Endothelial cell of umbilical vein (primary cell): ENCODE measurements around the gene IKZF4. TPM values are rescaled to one million over a fixed set of nuclear protein-coding genes. Genes with fewer than 3 reads are reported as not detected.

Experiments used
- BruUV-seq: library from RNA; stranded (reverse); fragments of 400-500 nt; replicated peaks from 2 replicates; lab custom pipeline; 2021; lab: Mats Ljungman, UMichigan
- CTCF ChIA-PET: fragments of 300-600, 350-600 bp; sonication (Branson Sonifier 250); formaldehyde crosslinking; loops from one replicate; lab custom pipeline; 2021; ENCODE audit warnings: antibody characterized with exemption, inconsistent platforms; lab: Charles Lee
- POLR2A ChIA-PET: fragments of 300-600, 350-600 bp; sonication (Branson Sonifier 250); formaldehyde crosslinking; loops from one replicate; lab custom pipeline; 2021; ENCODE audit warnings: antibody characterized with exemption, inconsistent platforms; lab: Charles Lee
- DNase-seq: peaks from one replicate; pipeline ENCODE4 v3.0.0-alpha.2; 2011; ENCODE audit warnings: low read depth, low spot score
- FAIRE-seq: peaks from 2 replicates; lab custom pipeline; 2011; peaks lifted over from hg19 to GRCh38; lab: Jason Lieb, UNC
- H2AFZ ChIP-seq: 2 replicates; pipeline ENCODE4 v1.6.0; 2012; ENCODE audit warnings: low read depth, low read length, control low read depth, inconsistent platforms
- H3K27ac ChIP-seq: 2 replicates; pipeline ENCODE4 v1.5.1; 2011; ENCODE audit warnings: low read depth, mild to moderate bottlenecking, control low read depth, low read length, moderate library complexity; ENCODE audit not compliant: insufficient read depth
- H3K27me3 ChIP-seq, 2 experiments: 2 replicates each; pipeline versions ENCODE4 v1.6.0 to v1.6.1; 2011; ENCODE audit warnings: low read length in 2 of 2, mixed read lengths in 1 of 2; ENCODE audit not compliant: control insufficient read depth in 2 of 2, insufficient read depth in 2 of 2
- H3K36me3 ChIP-seq, 2 experiments: 2 replicates in 1 of 2; 3 replicates in 1 of 2; pipeline ENCODE4 v1.5.1; 2011; ENCODE audit warnings: low read length in 2 of 2, mild to moderate bottlenecking in 1 of 2, moderate library complexity in 1 of 2; ENCODE audit not compliant: control insufficient read depth in 2 of 2, insufficient read depth in 2 of 2; ENCODE audit errors: extremely low read depth in 1 of 2
- H3K4me1 ChIP-seq: 3 replicates; pipeline ENCODE4 v1.5.1; 2011; ENCODE audit warnings: mild to moderate bottlenecking, low read length; ENCODE audit not compliant: control insufficient read depth, insufficient read depth; ENCODE audit errors: extremely low read depth
- H3K4me2 ChIP-seq: 2 replicates; pipeline ENCODE4 v1.6.1; 2011; ENCODE audit warnings: low read length, control low read depth, mixed read lengths; ENCODE audit not compliant: insufficient read depth
- H3K4me3 ChIP-seq, 3 experiments: fragments of 200-600 bp in 1 of 3; sonication (generic), shearing (Covaris generic) in 1 of 3; replicated peaks in 1 of 3; 2 replicates each; pipeline ENCODE4 v1.5.1; 2011 to 2016; ENCODE audit warnings: control low read depth in 3 of 3, low read length in 3 of 3, mild to moderate bottlenecking in 2 of 3, inconsistent platforms in 1 of 3, low read depth in 1 of 3, moderate library complexity in 1 of 3; ENCODE audit not compliant: insufficient read depth in 1 of 3
- H3K79me2 ChIP-seq: 2 replicates; pipeline ENCODE4 v1.6.0; 2012; ENCODE audit warnings: low read length, inconsistent platforms; ENCODE audit not compliant: control insufficient read depth, insufficient read depth
- H3K9ac ChIP-seq: replicated peaks from 2 replicates; pipeline ENCODE3; 2011; ENCODE audit warnings: low read length, control low read depth; ENCODE audit not compliant: insufficient read depth; ENCODE audit errors: extremely low read depth
- H3K9me1 ChIP-seq: replicated peaks from 3 replicates; pipeline ENCODE4 v1.6.0; 2011; ENCODE audit warnings: mild to moderate bottlenecking, low read length; ENCODE audit not compliant: control insufficient read depth, insufficient read depth; ENCODE audit errors: extremely low read depth
- H3K9me3 ChIP-seq: replicated peaks from 2 replicates; pipeline ENCODE4 v1.5.1; 2012; ENCODE audit warnings: low read length, inconsistent platforms; ENCODE audit not compliant: control insufficient read depth, insufficient read depth
- H4K20me1 ChIP-seq: replicated peaks from 2 replicates; pipeline ENCODE3; 2011; ENCODE audit warnings: mild to moderate bottlenecking, low read length; ENCODE audit not compliant: control insufficient read depth, insufficient read depth; ENCODE audit errors: extremely low read depth
- EZH2 ChIP-seq: IDR thresholded peaks from 2 replicates; pipeline ENCODE4 v1.6.1; 2012; ENCODE audit warnings: borderline replicate concordance, low read depth, mild to moderate bottlenecking, moderate library complexity, low read length, inconsistent platforms; ENCODE audit not compliant: severe bottlenecking
- FOS ChIP-seq: IDR thresholded peaks from 2 replicates; pipeline ENCODE4 v1.6.1; 2011; ENCODE audit warnings: mild to moderate bottlenecking, low read length, moderate library complexity, borderline replicate concordance; ENCODE audit not compliant: insufficient read depth
- GATA2 ChIP-seq: IDR thresholded peaks from 2 replicates; pipeline ENCODE4 v1.7.0; 2011; ENCODE audit warnings: low read depth, mild to moderate bottlenecking, moderate library complexity, mixed read lengths, low read length; ENCODE audit not compliant: insufficient read length, insufficient read depth
- JUN ChIP-seq: IDR thresholded peaks from 2 replicates; pipeline ENCODE4 v1.6.1; 2011; ENCODE audit warnings: borderline replicate concordance, low read depth; ENCODE audit not compliant: insufficient read length, insufficient read depth
- MYC ChIP-seq: IDR thresholded peaks from one replicate; pipeline ENCODE4 v1.6.1; 2011; ENCODE audit warnings: mild to moderate bottlenecking, low read depth, low read length
- dilution Hi-C: fragments of 300-500 bp; cut with MboI; formaldehyde crosslinking; loops from one replicate; pipeline ENCODE4 v1.15.0; 2019; ENCODE audit warnings: low sequenced_read_pairs; ENCODE audit not compliant: extremely low pct_ligation_motif_present
- intact Hi-C: fragments of 100-400 bp; cut with micrococcal nuclease; formaldehyde crosslinking; loops from one replicate; pipeline ENCODE4 v1.10.0; 2022
- polyA plus RNA-seq, 4 experiments: library from polyadenylated mRNA; depleted of rRNA in 3 of 4; stranded (reverse) in 3 of 4; unstranded in 1 of 4; fragments of >200 nt; gene quantifications; 2 replicates each; pipeline versions ENCODE4 v1.2.1 to v1.2.3, GENCODE V29; 2011 to 2012; ENCODE audit warnings: missing spikeins in 1 of 4
- total RNA-seq: library from RNA; stranded (reverse); gene quantifications from 2 replicates; pipeline ENCODE4 v1.2.3, GENCODE V29; 2021
- TF ChIP-seq, protein P1 (sequence below): IDR thresholded peaks from 2 replicates; pipeline ENCODE4 v1.6.1; 2011; ENCODE audit not compliant: insufficient read depth, insufficient read length
- TF ChIP-seq, protein P2 (sequence below), 2 donors: IDR thresholded peaks; 1 replicate in 1 of 2; 2 replicates in 1 of 2; pipeline ENCODE4 v1.5.1; 2011; ENCODE audit warnings: low read length in 2 of 2, mild to moderate bottlenecking in 2 of 2, moderate library complexity in 2 of 2, control low read depth in 1 of 2, inconsistent platforms in 1 of 2, low read depth in 1 of 2; ENCODE audit not compliant: insufficient read depth in 1 of 2; ENCODE audit errors: extremely low read depth in 1 of 2

The IKZF4 gene
- total and polyA plus RNA-seq, 2 donors (not counting 3 experiments of a cell fraction or from before 2014, with no cell fraction given), result 3.4 to 5.4 TPM

DNA sequence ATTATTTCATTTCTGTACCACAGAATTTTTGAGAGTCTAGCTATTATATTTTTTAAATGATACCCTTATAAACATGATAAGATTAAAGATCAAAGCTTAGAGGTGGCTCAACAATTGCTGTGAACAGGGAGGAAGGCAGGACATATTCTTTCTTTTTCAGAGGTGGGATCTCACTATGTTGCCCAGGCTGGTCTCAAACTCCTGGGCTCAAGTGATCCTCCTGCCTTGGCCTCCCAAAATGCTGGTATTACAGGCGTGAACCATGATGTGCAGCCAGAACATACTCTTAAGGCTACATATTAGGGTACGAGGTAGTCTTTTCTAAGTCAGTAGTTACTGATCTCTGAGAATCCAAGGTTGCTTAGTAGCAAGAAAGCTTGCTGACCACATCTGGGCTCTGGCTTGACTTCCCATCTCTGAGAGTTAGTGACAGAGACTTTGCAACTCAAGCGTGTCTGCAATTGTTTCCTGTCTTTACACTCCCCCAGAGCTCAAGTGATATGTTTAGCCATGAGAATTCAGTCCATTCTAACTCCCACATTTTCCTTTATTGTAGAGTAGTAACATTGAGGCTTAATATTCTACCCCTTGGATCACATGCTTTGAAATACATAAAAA lies 38.4 kb upstream of the IKZF4 start:
- Histone ChIP-seq H3K4me2 (no peak overlapping the region), H3K9ac (no peak overlapping the region), H3K4me1 (peaks cover 5% of the 10 kb centered on the region), H3K27ac (no peak overlapping the region), H3K9me1 (no peaks in the 10 kb centered on the region), H3K36me3 (peaks cover 8 to 12% of the 10 kb centered on the region in 2 experiments), H3K27me3 (no peaks in the 10 kb centered on the region), H4K20me1 (no peaks in the 10 kb centered on the region), H2AFZ (no peak overlapping the region), H3K4me3 (no peak overlapping the region), H3K79me2 (peaks cover 26% of the 10 kb centered on the region), H3K9me3 (no peaks in the 10 kb centered on the region)
- dilution Hi-C loops, result loop anchor here (10.0 kb wide), 1 partner anchor 228 kb away; no protein-coding TSS in a partner anchor
- BruUV-seq, result no TSS peak
- FAIRE-seq, result no peak
- ChIA-PET CTCF (interaction anchor here (1.2 to 2.2 kb wide), 3 partner anchors 13 to 47 kb away, joined by 3 to 7 read pairs (median 3); no protein-coding TSS in a partner anchor), POLR2A (interaction anchor here (3.4 kb wide), 1 partner anchor 8 kb away, joined by 18 read pairs; the partner anchor contains the start of gene RAB5B)
- intact Hi-C loops, result no loop called here
- TF ChIP-seq JUN (no peak), MYC (no peak), FOS (no peak), EZH2 (no peak), GATA2 (no peak)
- TF ChIP-seq, protein P1, sequence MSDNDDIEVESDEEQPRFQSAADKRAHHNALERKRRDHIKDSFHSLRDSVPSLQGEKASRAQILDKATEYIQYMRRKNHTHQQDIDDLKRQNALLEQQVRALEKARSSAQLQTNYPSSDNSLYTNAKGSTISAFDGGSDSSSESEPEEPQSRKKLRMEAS, result no peak
- TF ChIP-seq, protein P2, sequence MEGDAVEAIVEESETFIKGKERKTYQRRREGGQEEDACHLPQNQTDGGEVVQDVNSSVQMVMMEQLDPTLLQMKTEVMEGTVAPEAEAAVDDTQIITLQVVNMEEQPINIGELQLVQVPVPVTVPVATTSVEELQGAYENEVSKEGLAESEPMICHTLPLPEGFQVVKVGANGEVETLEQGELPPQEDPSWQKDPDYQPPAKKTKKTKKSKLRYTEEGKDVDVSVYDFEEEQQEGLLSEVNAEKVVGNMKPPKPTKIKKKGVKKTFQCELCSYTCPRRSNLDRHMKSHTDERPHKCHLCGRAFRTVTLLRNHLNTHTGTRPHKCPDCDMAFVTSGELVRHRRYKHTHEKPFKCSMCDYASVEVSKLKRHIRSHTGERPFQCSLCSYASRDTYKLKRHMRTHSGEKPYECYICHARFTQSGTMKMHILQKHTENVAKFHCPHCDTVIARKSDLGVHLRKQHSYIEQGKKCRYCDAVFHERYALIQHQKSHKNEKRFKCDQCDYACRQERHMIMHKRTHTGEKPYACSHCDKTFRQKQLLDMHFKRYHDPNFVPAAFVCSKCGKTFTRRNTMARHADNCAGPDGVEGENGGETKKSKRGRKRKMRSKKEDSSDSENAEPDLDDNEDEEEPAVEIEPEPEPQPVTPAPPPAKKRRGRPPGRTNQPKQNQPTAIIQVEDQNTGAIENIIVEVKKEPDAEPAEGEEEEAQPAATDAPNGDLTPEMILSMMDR (IDR thresholded peaks at IDR 0.05; ENCODE audit: extremely low read depth in 1 of 2, insufficient read depth in 1 of 2, low read depth in 1 of 2, low read length in 2 of 2), result no peak
- no peak for DNase-seq
